Measurements from ENCODE around the gene PCGF3. TPM values are rescaled to one million over a fixed set of nuclear protein-coding genes. Genes with fewer than 3 reads are reported as not detected.
"Not testable (repeated sequence)": the region's sequence is repeated elsewhere in the genome, so short reads cannot be mapped to it uniquely, and the experiment has no call there.

PCGF3 gene
- total RNA-seq, 6 experiments from 2014 or later: 13.0 to 23.5 (median 14.7) TPM

DNA sequence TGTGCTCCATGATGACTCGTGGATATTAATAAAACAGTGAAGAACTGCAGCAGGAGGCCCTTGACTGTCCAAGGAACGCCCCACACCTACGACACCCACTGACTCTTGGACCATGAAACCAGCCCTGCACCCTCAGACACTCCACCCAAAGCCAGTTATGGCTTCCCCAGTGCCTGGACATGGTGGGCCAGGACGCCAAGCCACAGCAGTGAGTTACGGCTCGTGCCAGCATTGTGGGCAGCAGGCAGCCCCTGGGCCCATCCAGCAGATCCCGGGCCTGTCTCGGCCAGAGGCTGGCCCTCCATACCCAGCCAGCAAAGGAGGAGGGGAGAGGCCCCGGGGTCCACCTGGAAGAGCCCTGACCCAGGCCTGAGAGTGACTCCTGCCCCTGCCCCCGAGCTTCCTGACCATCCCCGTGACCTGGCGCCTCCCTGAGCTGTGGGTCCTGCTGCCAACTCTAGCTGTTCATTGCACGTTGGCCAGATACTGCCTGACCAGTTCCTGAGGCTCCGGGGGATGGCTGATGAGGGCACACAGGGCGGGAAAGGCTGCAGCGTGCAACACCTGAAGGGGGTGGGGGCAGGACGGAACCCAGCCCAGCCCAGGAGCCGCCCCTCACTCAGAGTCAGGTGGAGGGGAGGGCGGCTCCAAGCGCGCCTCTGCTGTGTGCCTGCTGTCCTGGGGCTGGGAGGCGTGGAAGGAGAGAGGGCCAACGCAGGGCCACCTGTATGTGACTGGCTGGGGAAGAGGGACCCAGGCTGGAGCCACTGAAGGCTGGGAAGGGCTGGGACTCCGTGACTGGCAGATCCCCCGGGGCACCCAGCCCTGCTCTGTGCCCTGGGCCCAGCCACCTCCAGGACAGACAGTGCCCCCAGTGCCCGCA lies 17.4 kb upstream of the PCGF3 start:
- TF ChIP-seq, protein P1, sequence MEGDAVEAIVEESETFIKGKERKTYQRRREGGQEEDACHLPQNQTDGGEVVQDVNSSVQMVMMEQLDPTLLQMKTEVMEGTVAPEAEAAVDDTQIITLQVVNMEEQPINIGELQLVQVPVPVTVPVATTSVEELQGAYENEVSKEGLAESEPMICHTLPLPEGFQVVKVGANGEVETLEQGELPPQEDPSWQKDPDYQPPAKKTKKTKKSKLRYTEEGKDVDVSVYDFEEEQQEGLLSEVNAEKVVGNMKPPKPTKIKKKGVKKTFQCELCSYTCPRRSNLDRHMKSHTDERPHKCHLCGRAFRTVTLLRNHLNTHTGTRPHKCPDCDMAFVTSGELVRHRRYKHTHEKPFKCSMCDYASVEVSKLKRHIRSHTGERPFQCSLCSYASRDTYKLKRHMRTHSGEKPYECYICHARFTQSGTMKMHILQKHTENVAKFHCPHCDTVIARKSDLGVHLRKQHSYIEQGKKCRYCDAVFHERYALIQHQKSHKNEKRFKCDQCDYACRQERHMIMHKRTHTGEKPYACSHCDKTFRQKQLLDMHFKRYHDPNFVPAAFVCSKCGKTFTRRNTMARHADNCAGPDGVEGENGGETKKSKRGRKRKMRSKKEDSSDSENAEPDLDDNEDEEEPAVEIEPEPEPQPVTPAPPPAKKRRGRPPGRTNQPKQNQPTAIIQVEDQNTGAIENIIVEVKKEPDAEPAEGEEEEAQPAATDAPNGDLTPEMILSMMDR (IDR thresholded peaks at IDR 0.05): no peak
- TF ChIP-seq POLR2A (IDR thresholded peaks at IDR 0.05): peak; percentile 19
- Histone ChIP-seq H3K4me1 (peaks cover 0 to 17% (median 4%) of the 10 kb centered on the region in 4 donors), H3K27ac (peak overlapping the region; percentile 36 to 69 (median 67)), H3K36me3 (no peaks in the 10 kb centered on the region), H3K27me3 (no peaks in the 10 kb centered on the region), H3K4me3 (peak overlapping the region; percentile 24 to 43 (median 38)), H3K9me3 (no peaks in the 10 kb centered on the region)
- 50% methylated on average over 1 of the region's 26 CpGs for WGBS (ENCODE audit: insufficient coverage, low coverage, low lambda C conversion rate, missing lambda C conversion rate)
- DNase-seq (peak; percentile 60 to 79 (median 64)), ATAC-seq (peak; percentile 2 to 51 (median 6))
- intact Hi-C loops (cut with DNase I): no loop called here

DNA sequence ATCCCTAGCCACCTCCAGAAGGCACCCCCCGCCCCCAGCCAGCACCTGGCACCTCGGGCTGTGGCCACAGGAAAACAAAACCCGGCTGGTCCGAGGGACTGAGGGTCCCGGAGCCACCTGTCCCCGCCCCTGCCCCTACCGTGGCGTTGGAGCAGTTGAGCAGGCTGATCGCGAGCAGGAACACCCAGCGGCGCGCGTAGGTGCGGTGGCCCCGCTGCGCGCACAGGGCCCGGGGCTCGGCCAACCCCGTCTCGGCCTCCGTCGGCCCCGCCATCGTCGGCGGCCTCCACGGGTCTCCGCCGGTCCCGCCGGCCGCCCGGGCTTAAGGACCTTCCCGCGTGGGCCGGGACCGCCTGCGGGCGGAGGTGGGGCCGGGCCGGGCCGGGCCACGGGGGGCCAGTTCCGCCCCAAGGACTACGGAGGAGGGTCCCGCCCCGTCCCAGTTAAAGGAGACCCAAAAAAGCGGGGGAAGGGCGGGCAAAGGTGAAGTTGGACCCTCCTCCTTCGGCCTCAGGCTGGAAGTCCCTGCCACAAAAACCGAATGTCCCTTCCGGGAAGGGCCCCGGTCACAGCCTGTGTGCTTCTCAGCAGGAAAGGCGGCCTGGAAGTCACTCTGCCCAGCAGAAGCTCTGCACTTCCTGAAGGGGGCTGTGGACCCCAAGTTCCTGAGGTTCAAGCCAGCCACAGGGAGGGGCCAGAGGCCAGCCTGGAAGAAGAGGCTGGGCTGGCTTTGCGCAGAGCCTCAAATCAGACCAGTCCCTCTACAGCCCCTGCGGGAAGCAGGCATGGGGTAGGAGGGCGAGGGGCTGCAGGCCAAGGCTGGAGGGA lies 16.6 kb upstream of the PCGF3 start, which contains the start of gene SLC49A3:
Gene SLC49A3, minus strand, starts transcription at position 298 of the 828 bp plus-strand sequence. Its CDS starts 24 bp downstream, at position 274.
- Histone ChIP-seq H3K4me3 (peak within 1 kb of the TSS; percentile 24 to 43 (median 38)), H3K27ac (peak within 1 kb of the TSS; percentile 36 to 69 (median 67)), H3K9me3 (no peaks in the 10 kb centered on the region), H3K36me3 (no peaks in the 10 kb centered on the region), H3K4me1 (peaks cover 0 to 17% (median 4%) of the 10 kb centered on the region in 4 donors), H3K27me3 (no peaks in the 10 kb centered on the region)
- WGBS (ENCODE audit: insufficient coverage, low coverage, low lambda C conversion rate, missing lambda C conversion rate): 82% methylated on average over 3 of the region's 59 CpGs
- TF ChIP-seq, protein P1 (IDR thresholded peaks at IDR 0.05): no peak
- TF ChIP-seq POLR2A (IDR thresholded peaks at IDR 0.05): no peak
- DNase-seq (peak; percentile 51 to 59 (median 59)), ATAC-seq (peak in 2 of 4 donors; percentile 3 to 11)
- intact Hi-C loops (cut with DNase I): no loop called here

DNA sequence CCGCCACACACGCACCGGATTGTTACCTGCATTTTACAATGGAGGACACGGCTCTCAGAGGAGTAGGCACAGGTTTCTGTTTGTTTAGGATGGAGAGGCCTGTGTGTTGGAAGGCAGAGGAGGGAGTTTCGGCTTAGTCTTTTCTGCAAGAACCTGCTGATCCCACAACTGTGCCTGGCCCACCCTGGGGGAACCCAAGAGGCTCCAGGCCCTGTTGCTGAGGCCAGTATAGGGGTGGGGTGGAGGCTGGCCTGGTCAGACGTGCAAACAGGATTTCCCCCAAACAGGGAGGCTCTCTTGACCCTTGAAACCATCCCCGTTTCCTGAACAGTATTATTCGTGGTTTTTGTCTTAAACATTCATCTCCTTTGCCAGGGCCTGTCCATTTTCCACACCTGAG lies 15.9 kb upstream of the PCGF3 start:
- H3K27me3 ChIP-seq: no peaks in the 10 kb centered on the region
- H3K27ac ChIP-seq: peak overlapping the region; percentile 36 to 69 (median 67)
- TF ChIP-seq POLR2A (IDR thresholded peaks at IDR 0.05): no peak
- TF ChIP-seq, protein P1 (IDR thresholded peaks at IDR 0.05): no peak
- WGBS (ENCODE audit: insufficient coverage, low coverage, low lambda C conversion rate, missing lambda C conversion rate): 50% methylated on average over 6 of the region's 8 CpGs
- intact Hi-C loops (cut with DNase I): no loop called here
- H3K4me1 ChIP-seq: peaks cover 0 to 17% (median 4%) of the 10 kb centered on the region in 4 donors
- no peaks in the 10 kb centered on the region for H3K36me3 ChIP-seq
- ATAC-seq: no peak
- H3K9me3 ChIP-seq: no peaks in the 10 kb centered on the region
- H3K4me3 ChIP-seq: peak overlapping the region in 2 of 3 donors; percentile 38 to 43
- DNase-seq: no peak

DNA sequence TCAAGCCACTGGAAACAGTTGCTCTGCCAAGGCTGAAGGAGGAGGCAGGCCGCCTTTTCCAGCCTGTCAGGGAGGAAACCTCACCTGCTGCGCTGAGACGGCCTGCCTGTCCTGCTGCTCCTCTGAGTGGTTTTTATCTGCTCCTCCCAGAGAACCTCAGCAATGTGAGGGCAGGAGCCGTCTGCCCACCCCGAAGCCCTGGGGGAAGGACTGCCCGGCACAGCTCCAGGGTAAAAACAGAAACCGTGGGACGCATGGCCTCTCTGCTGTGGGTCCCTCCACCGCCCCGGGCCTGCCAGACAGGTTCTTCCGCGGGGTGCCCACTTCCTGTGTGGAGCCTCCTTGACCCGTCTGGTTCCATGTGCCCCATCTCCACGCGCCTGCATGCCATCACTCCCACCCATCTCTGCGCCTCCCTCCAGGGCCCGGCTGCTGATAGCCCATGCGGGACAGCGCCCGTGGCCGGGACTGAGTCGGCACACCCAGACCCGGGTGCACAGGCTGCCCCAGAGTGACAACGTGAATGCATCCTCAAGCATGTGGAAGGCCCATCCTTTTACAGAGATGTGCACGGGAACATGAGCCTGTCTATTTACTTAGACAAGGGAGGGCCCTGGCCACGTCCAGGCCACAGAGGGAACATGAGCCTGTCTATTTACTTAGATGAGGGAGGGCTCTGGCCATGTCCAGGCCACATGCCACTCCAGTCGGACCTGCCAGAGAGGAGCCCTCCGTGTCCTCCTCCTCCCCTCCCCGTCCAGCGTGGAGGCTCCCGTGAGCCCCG lies 12.7 kb upstream of the PCGF3 start:
- ATAC-seq (peak; percentile 55 to 90 (median 74)), DNase-seq (peak in 2 of 3 donors; percentile 64 to 73)
- Histone ChIP-seq H3K9me3 (no peaks in the 10 kb centered on the region), H3K27me3 (no peaks in the 10 kb centered on the region), H3K4me3 (no peak overlapping the region), H3K36me3 (no peaks in the 10 kb centered on the region), H3K4me1 (peaks cover 0 to 2% (median 0%) of the 10 kb centered on the region in 4 donors), H3K27ac (no peak overlapping the region)
- intact Hi-C loops (cut with DNase I): no loop called here
- no peak for TF ChIP-seq POLR2A (IDR thresholded peaks at IDR 0.05)
- 45% methylated on average over 5 of the region's 32 CpGs for WGBS (ENCODE audit: insufficient coverage, low coverage, low lambda C conversion rate, missing lambda C conversion rate)

DNA sequence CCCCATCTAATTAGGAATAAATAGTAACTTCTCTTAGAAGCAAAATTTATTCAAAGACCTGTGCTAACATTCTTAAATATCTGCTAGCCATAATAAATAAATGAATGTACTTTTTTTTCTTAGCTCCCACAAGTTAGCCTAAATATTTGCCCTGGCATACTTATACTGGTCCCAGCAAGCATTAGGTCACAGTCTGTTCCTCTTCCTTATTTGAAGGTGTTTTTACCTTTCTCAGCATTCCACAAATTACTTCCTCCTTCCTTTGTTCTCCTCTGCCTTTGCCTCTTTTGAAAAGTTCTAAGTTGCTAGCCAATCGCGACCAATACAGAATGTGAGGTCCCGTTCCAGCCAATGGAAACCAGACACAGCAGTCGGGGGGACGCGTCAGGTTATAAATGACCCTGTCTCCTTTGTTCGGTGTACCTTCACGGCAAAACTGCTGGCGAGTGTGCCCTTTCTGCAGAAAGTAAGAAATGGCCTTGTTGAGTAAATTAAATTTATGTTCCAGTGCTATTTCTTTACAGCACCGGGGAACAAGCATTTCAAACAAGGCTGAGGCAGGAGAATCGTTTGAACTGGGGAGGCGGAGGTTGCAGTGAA lies 11.2 kb upstream of the PCGF3 start:
- intact Hi-C loops (cut with DNase I); H3K9me3 ChIP-seq; H3K4me3 ChIP-seq; H3K4me1 ChIP-seq; H3K27me3 ChIP-seq; H3K36me3 ChIP-seq; DNase-seq; ATAC-seq; H3K27ac ChIP-seq: not testable (repeated sequence)
- 84% methylated on average over 12 of the region's 12 CpGs for WGBS (ENCODE audit: insufficient coverage, low coverage, low lambda C conversion rate, missing lambda C conversion rate)

Measured in right lobe of liver (tissue), 6 donors.